ENCODE measurements around the gene PKHD1.

- TF ChIP-seq PKNOX1 (IDR thresholded peaks at IDR 0.05) (no peak), TARDBP (IDR thresholded peaks at IDR 0.05) (no peak)
Measured at GRCh38 chr6:51675922-51676275, 411.5 kb downstream of the PKHD1 start.
